Karpas-422 (cell line): ENCODE data around the gene CHST2. TPM values are rescaled to one million over a fixed set of nuclear protein-coding genes. Genes with fewer than 3 reads are reported as not detected.

ENCODE experiments used
- DNase-seq: peaks from one replicate; pipeline ENCODE4 v3.0.0-alpha.2; 2015
- H2AFZ ChIP-seq: fragments of 200-600 bp; sonication (generic); 2 replicates; pipeline ENCODE4 v1.6.1; 2014; ENCODE audit warnings: antibody characterized with exemption, low read length, mixed read lengths
- H3K27ac ChIP-seq: fragments of 200-600 bp; sonication (generic); 2 replicates; pipeline ENCODE4 v1.5.1; 2014; ENCODE audit warnings: mild to moderate bottlenecking, low read length, moderate library complexity
- H3K27me3 ChIP-seq: fragments of 200-600 bp; sonication (generic); 2 replicates; pipeline ENCODE4 v1.6.1; 2014; ENCODE audit warnings: low read length, mixed read lengths
- H3K36me3 ChIP-seq: fragments of 200-600 bp; sonication (generic); 2 replicates; pipeline ENCODE4 v1.6.1; 2014; ENCODE audit warnings: low read length, mixed read lengths; ENCODE audit not compliant: insufficient read depth
- H3K4me1 ChIP-seq: fragments of 200-600 bp; sonication (generic); 2 replicates; pipeline ENCODE4 v1.6.1; 2014; ENCODE audit warnings: mild to moderate bottlenecking, low read length, mixed read lengths
- H3K4me2 ChIP-seq: fragments of 200-600 bp; sonication (generic); 2 replicates; pipeline ENCODE4 v1.6.1; 2014; ENCODE audit warnings: low read length, low read depth, mild to moderate bottlenecking; ENCODE audit not compliant: poor library complexity, severe bottlenecking
- H3K4me3 ChIP-seq: fragments of 200-600 bp; sonication (generic); 2 replicates; pipeline ENCODE4 v1.5.1; 2014; ENCODE audit warnings: mild to moderate bottlenecking, antibody characterized with exemption, low read length, mixed read lengths
- H3K79me2 ChIP-seq: fragments of 200-600 bp; sonication (generic); 2 replicates; pipeline ENCODE4 v1.6.1; 2014; ENCODE audit warnings: mild to moderate bottlenecking, low read length, mixed read lengths
- H3K9ac ChIP-seq: fragments of 200-600 bp; sonication (generic); 2 replicates; pipeline ENCODE4 v1.6.0; 2014; ENCODE audit warnings: low read length
- H3K9me2 ChIP-seq: fragments of 200-600 bp; sonication (generic), shearing (Covaris generic); replicated peaks from 2 replicates; pipeline ENCODE4 v1.6.0; 2014; ENCODE audit warnings: mild to moderate bottlenecking, low read length, moderate library complexity; ENCODE audit not compliant: insufficient read depth
- H3K9me3 ChIP-seq: fragments of 300-700, 200-600 bp; sonication (generic); 2 replicates; pipeline ENCODE4 v1.6.1; 2014; ENCODE audit warnings: low read length, mixed read lengths
- H4K20me1 ChIP-seq: fragments of 200-600 bp; sonication (generic); 2 replicates; pipeline ENCODE4 v1.6.1; 2014; ENCODE audit warnings: mild to moderate bottlenecking, antibody characterized with exemption, low read length, low read depth; ENCODE audit not compliant: insufficient read depth
- total RNA-seq: library from RNA; depleted of rRNA; stranded (reverse); fragments of >200 nt; shearing (Covaris generic); gene quantifications from 2 replicates; pipeline ENCODE4 v1.2.3, GENCODE V29; 2014; ENCODE audit warnings: low replicate concordance

The CHST2 gene
- total RNA-seq, 1 experiment from 2014 or later: 14.3 TPM

GRCh38 chr3:143121241-143122088 is 1.9 kb downstream of the CHST2 start:
- H3K9ac ChIP-seq: peak overlapping the region; percentile 88
- H3K27me3 ChIP-seq: no peaks in the 10 kb centered on the region
- no peaks in the 10 kb centered on the region for H3K9me3 ChIP-seq
- peak overlapping the region; percentile 96 for H3K4me2 ChIP-seq
- peaks cover 3% of the 10 kb centered on the region; the same call in 1 of the 2 replicates for H3K79me2 ChIP-seq
- DNase-seq: peak; percentile 86
- 0 out of 2 replicates have a peak overlapping the region, but pooled peaks have one; percentile 23 for H3K27ac ChIP-seq
- no peaks in the 10 kb centered on the region for H3K9me2 ChIP-seq
- peak overlapping the region; percentile 93 for H3K4me3 ChIP-seq
- peaks cover 11% of the 10 kb centered on the region for H3K36me3 ChIP-seq
- H3K4me1 ChIP-seq: peaks cover 62% of the 10 kb centered on the region
- H2AFZ ChIP-seq: no peak overlapping the region
- H4K20me1 ChIP-seq: peaks cover 30% of the 10 kb centered on the region; the same call in 1 of the 2 replicates

- peaks cover 3% of the 10 kb centered on the region; the same call in 1 of the 2 replicates for H3K79me2 ChIP-seq
- no peaks in the 10 kb centered on the region for H3K9me3 ChIP-seq
Measured at GRCh38 chr3:143122089-143122430, 2.5 kb downstream of the CHST2 start.

GRCh38 chr3:143122608-143123352 is 3.2 kb downstream of the CHST2 start:
- no peak overlapping the region for H2AFZ ChIP-seq
- H3K4me1 ChIP-seq: peaks cover 71% of the 10 kb centered on the region
- no peaks in the 10 kb centered on the region for H3K9me2 ChIP-seq
- H3K36me3 ChIP-seq: peaks cover 11% of the 10 kb centered on the region
- peak overlapping the region; percentile 28 for H3K9ac ChIP-seq
- no peaks in the 10 kb centered on the region for H3K27me3 ChIP-seq
- peak overlapping the region; percentile 28; the same call in 1 of the 2 replicates for H3K4me3 ChIP-seq
- H4K20me1 ChIP-seq: peaks cover 30% of the 10 kb centered on the region; the same call in 1 of the 2 replicates
- no peaks in the 10 kb centered on the region for H3K9me3 ChIP-seq
- peak; percentile 60 for DNase-seq
- peaks cover 3% of the 10 kb centered on the region; the same call in 1 of the 2 replicates for H3K79me2 ChIP-seq
- peak overlapping the region; percentile 96 for H3K4me2 ChIP-seq
- peak overlapping the region; percentile 22; the same call in 1 of the 2 replicates for H3K27ac ChIP-seq

More at GRCh38 chr3:143122089-143122430, 2.5 kb downstream of the CHST2 start:
- no peak overlapping the region for H3K27ac ChIP-seq
- H3K4me2 ChIP-seq: peak overlapping the region; percentile 96
- no peak overlapping the region for H2AFZ ChIP-seq
- peaks cover 11% of the 10 kb centered on the region for H3K36me3 ChIP-seq
- H3K4me1 ChIP-seq: peaks cover 68% of the 10 kb centered on the region
- H4K20me1 ChIP-seq: peaks cover 30% of the 10 kb centered on the region; the same call in 1 of the 2 replicates
- H3K27me3 ChIP-seq: no peaks in the 10 kb centered on the region
- 0 out of 2 replicates have a peak overlapping the region, but pooled peaks have one; percentile 22 for H3K9ac ChIP-seq
- no peaks in the 10 kb centered on the region for H3K9me2 ChIP-seq
- peak overlapping the region; percentile 93; the same call in 1 of the 2 replicates for H3K4me3 ChIP-seq
- no peak for DNase-seq

GRCh38 chr3:143123353-143123984 is 3.9 kb downstream of the CHST2 start:
- Histone ChIP-seq H3K79me2 (peaks cover 3% of the 10 kb centered on the region; the same call in 1 of the 2 replicates), H3K9ac (peak overlapping the region; percentile 28; the same call in 1 of the 2 replicates), H3K27ac (peak overlapping the region; percentile 22; the same call in 1 of the 2 replicates), H3K4me1 (peaks cover 70% of the 10 kb centered on the region), H4K20me1 (peaks cover 30% of the 10 kb centered on the region; the same call in 1 of the 2 replicates), H3K9me2 (no peaks in the 10 kb centered on the region), H3K4me3 (peak overlapping the region; percentile 11; the same call in 1 of the 2 replicates), H3K27me3 (no peaks in the 10 kb centered on the region), H3K9me3 (no peaks in the 10 kb centered on the region), H2AFZ (no peak overlapping the region), H3K36me3 (peaks cover 11% of the 10 kb centered on the region), H3K4me2 (peak overlapping the region; percentile 96)
- peak; percentile 53 for DNase-seq

GRCh38 chr3:143124601-143125520 is 5.3 kb downstream of the CHST2 start:
- Histone ChIP-seq H3K4me3 (no peak overlapping the region), H3K27me3 (no peaks in the 10 kb centered on the region), H3K79me2 (peaks cover 3% of the 10 kb centered on the region; the same call in 1 of the 2 replicates), H3K36me3 (peaks cover 11% of the 10 kb centered on the region), H3K9me3 (no peaks in the 10 kb centered on the region), H4K20me1 (peaks cover 30% of the 10 kb centered on the region; the same call in 1 of the 2 replicates), H3K27ac (no peak overlapping the region), H3K4me1 (peaks cover 67% of the 10 kb centered on the region), H3K9me2 (no peaks in the 10 kb centered on the region), H3K9ac (no peak overlapping the region), H2AFZ (no peak overlapping the region), H3K4me2 (no peak overlapping the region)
- no peak for DNase-seq

GRCh38 chr3:143127801-143128200 is 8.2 kb downstream of the CHST2 start:
- Histone ChIP-seq H3K4me1 (peaks cover 48% of the 10 kb centered on the region), H3K27me3 (no peaks in the 10 kb centered on the region), H3K79me2 (no peaks in the 10 kb centered on the region), H3K27ac (no peak overlapping the region), H2AFZ (no peak overlapping the region), H3K9me3 (no peaks in the 10 kb centered on the region), H3K36me3 (no peaks in the 10 kb centered on the region; the same call in 1 of the 2 replicates), H3K9me2 (no peaks in the 10 kb centered on the region), H3K9ac (no peak overlapping the region), H3K4me2 (no peak overlapping the region), H3K4me3 (no peak overlapping the region), H4K20me1 (peaks cover 14% of the 10 kb centered on the region; the same call in 1 of the 2 replicates)
- no peak for DNase-seq
